HS-27A (cell line): ENCODE data around the gene ACRV1.
"Not testable (repeated sequence)": the region's sequence is repeated elsewhere in the genome, so short reads cannot be mapped to it uniquely, and the experiment has no call there.

ENCODE experiments used
- DNase-seq: peaks from one replicate; pipeline ENCODE4 v3.0.0-alpha.2; 2012; ENCODE audit warnings: low read depth, missing footprints

Gene ACRV1

GRCh38 chr11:125680747-125681146 lies at the start of gene ACRV1:
Gene ACRV1, minus strand, starts transcription at chr11:125680847. Its CDS starts 67 bp downstream, at chr11:125680780.
- DNase-seq = no peak

DNA sequence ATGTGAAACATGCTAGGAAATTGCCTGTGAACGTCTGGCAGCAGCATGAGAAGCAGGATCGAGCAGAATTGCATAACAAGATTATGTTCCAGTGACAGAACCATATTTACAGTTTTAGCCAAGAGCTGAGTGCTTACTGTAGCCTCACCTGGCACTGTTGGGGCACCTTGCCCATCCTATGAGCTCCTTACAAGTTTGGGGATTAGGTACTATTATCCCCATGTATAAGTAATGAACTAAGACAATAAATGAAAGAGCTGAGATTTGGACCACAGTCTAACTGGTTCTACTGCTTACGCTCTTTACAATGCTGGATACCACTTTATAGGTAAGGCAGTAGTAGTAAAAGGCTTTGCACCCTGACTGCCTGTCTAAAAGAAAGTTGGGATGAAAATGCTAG lies 48.3 kb upstream of the ACRV1 start:
- no peak for DNase-seq

DNA sequence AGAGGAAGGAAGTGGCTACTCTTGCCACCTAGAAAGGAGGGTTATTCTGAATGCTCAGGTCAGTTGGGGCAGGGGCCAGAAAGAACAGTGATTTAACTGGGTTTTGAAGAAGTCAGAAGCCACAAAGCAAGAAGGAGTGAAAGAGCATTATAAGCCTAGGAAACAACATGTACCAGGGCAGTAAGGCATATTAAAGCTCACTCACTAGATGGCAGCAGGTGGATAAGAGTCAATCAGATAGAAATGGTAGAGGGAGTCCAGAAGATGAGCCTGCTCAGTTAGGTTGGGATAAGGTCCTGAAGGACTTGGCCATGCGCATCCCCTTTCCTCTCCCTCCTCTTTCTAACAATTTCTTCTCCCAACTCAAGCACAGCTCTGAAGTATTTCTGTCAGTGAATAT lies 43.5 kb upstream of the ACRV1 start:
- DNase-seq = no peak

GRCh38 chr11:125720781-125721180 lies 40.1 kb upstream of the ACRV1 start:
- DNase-seq = no peak

- not testable (repeated sequence) for DNase-seq
Measured at GRCh38 chr11:125704686-125705085, 24.0 kb upstream of the ACRV1 start.

GRCh38 chr11:125701858-125702621 lies 21.4 kb upstream of the ACRV1 start:
- no peak for DNase-seq

DNA sequence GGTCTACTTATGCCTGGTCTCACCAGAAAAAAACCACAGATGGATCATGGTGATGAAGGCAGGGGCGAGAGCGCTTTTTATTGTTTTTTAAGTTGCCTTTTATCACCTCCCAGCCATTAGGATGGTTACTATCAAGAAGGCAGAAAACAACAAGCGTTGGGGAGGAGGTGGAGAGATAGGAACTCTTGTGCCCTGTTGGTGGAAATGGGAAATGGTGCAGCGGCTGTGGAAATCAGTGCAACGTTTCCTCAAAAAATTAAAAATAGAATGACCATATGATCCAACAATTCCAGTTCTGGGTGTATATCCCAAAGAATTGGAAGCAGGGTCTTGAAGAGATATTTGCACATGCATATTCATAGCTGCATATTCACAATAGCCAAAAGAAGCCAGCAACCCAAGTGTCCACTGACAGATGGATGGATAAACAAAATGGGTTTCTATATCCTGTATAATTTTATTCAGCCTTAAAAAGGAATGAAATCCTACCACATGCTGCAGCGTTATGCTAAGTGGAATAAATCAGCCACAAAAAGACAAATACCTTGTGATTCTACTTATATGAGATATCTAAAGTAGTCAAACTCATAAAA lies 20.5 kb upstream of the ACRV1 start:
- no peak for DNase-seq

- DNase-seq = no peak
Measured at GRCh38 chr11:125694951-125695350, 14.3 kb upstream of the ACRV1 start.

DNA sequence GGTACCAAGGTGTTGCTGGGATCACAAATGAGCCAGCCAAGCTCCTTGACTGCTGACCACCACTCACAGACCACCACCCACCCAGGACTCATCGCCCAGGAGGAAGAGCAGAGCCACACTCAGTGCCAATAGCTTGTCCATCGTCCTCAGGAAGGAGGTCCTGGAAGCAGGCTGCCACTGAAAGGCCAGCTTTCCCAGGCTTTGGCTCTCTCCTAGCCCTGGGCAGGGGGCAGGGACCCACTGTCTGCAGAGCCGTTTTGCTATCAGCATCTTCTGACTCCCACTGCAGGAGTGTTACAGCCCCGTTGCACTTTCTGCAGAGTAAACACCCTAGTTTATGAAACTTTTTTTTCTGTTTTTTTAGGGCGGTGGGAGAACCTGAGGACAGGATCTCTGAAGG lies 12.2 kb upstream of the ACRV1 start:
- no peak for DNase-seq

DNA sequence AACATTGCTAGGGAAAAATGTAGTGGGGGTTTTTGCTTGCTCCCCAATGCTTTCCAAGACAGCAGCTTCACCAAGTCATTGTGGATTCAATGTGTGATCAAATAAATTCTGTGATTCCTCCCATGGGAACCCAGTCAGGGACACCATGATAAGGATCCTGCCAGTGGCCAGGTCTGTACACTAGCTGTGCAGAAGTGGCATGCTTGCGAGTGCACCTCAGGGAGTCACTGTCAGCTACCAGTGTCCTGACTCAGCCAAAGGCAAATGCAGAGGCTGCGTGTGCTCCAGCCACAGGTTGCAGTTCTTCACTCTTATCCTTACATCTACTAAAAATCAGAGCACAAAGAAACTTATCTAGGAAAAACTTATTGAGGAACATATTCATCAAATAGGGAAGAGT lies 9.4 kb upstream of the ACRV1 start:
- DNase-seq = no peak

DNA sequence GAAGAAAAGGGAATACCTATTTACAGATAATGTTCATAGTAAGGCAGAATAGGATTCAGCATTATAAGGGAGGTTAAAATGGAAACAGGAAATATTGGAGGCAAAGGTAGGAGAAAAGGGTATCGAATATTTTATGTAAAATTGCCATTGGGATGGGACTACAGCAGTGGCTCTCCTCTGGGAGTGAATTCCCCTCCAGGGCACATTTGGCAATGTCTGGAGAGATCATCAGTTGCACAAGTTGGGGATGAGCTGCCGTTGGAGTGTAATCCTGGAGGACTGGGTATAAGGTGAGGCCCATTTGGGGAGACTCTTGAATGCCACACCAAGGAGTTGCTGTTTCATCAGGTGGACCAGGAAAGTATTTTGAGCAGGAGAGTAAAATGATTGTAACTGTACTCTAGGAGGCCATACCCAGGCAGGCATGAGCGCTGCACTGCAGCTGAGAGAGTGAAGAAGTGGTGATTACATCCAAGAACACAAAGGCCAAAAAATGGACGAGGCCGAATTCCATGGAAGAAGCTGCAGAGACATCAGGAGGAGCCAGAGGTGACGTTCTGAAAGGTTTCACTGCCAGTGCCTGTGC lies 8.7 kb upstream of the ACRV1 start:
- no peak for DNase-seq

DNA sequence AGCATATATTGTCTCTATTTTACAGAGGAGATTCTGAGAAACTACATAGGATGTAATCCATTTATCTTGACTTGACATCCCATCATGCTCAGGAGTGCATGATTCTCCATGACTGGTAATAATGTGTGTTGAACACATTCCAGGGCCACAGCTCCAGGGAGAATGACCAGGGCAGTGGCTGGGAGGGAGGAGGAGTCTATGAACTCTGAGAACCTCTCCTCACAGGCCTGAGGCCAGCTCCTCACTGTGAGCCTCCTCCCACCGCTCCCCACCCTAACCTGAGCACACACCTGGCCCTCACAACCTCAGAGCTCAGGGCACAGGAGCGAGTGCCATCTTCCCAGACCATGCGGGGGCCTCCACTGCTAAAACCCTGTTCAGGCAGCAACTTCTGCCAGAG lies 8.0 kb upstream of the ACRV1 start:
- no peak for DNase-seq

DNA sequence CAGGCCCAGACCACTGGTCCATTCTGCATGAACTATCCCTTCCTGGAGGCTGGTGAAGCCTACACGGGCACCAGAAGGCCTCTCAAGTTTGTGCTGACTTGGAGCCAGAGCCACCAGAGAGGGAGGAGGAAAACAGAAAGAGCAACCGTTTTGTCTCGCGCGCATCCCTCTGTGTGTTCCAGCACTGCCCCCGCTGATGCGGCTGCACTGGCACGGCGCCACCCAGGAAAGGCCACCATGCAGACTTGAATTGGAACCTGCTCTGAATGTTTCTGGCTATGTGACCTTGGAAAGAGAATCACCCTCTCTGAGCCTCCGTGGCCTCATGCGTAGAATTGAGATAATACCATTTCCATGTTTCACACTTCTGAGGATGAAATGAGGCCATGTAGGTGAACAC lies 7.4 kb upstream of the ACRV1 start:
- no peak for DNase-seq

GRCh38 chr11:125685228-125685627 lies 4.6 kb upstream of the ACRV1 start:
- no peak for DNase-seq

DNA sequence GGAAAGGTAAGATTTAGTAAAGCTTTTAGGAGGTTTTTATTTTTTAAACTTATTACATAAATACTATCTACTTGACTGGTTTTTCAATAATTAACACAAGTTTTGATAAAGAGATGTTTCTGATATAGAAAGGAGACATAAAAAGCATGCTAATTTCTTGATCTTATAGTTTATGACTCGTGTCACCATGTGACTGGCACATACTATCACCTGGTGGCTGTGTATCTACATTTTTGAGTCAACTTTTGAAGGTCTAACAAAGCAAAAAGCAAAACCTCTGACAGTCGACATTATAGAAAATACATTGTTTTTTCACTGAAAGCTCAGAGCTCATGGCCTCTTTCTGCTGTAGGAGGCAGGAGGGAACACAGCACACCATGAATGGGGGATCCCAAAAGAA lies 810 bp downstream of the ACRV1 start:
- DNase-seq = no peak

- DNase-seq = no peak
Measured at GRCh38 chr11:125679397-125679796, 1.2 kb downstream of the ACRV1 start.

- DNase-seq = no peak
Measured at GRCh38 chr11:125675196-125675595, 5.5 kb downstream of the ACRV1 start.

GRCh38 chr11:125674210-125674609 lies 6.4 kb downstream of the ACRV1 start:
- DNase-seq = no peak

DNA sequence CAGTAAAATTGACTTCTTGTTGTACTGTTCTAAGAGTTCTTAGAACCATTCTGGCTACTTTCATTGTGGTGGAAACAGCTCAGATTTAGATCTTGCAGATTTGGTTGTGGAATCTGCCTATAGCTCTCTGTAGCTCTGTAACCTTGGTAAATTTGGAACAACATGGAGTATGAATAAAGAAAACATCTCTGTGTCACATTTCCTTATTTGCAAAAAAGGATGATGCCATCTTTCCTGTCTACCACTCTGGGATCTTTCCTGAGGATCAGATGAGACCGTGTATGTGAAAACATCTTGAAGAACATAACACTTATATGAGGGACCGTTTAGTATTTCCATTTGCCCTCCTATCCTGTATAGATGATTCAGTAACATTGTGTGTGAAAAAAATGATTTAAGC lies 9.1 kb downstream of the ACRV1 start:
- DNase-seq = no peak

DNA sequence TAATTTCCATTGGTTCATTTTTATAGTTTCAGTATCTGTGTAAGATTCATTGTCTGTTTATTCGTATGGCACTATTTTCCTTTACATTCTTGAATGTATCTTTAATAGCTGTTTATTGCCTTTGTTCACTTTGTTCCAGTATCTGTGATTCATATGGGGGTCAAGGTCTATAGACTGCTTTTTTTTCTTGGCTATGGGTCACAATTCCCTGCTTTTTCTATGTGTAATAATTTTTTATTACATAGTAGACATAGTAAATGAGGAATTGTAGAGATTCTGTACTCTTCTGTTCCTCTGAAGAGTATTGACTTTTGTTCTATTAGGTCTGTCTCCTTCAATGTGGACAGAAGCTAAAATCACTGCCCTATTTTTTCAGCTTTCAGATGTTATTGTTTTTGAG lies 10.5 kb downstream of the ACRV1 start:
- no peak for DNase-seq

DNA sequence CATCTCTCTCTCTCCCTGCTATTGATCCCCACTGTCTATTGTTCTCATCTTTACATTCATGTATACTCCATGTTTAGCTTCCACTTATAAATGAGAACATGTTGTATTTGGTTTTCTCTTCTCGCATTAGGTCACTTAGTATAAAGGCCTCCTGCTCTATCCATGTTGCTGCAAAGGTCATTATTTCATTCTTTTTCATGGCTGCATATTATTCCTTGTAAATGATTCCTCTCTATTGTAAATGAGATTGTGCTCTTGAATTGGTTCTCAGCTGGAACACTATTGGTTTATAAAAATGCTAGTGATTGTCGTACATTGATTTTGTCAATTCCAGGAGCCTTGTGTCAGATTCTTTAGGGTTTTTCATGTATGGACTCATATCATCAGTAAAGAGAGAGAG lies 13.5 kb downstream of the ACRV1 start:
- DNase-seq = no peak

DNA sequence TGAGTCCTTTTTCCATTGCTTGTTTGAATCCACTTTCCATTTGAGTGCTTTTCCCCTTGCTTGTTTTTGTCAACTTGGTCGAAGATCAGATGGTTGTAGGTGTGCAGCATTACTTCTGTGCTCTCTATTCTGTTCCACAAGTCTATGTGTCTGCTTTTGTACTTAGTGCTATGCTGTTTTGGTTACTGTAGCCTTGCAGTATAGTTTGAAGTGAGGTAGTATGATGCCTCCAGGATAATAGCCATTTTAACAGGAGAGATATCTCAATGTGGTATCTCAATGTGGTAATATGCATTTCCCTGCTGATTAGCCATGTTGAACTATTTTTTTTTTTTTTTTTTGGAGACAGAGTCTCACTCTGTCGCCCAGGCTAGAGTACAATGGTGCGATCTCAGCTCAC lies 16.7 kb downstream of the ACRV1 start:
- DNase-seq = no peak

DNA sequence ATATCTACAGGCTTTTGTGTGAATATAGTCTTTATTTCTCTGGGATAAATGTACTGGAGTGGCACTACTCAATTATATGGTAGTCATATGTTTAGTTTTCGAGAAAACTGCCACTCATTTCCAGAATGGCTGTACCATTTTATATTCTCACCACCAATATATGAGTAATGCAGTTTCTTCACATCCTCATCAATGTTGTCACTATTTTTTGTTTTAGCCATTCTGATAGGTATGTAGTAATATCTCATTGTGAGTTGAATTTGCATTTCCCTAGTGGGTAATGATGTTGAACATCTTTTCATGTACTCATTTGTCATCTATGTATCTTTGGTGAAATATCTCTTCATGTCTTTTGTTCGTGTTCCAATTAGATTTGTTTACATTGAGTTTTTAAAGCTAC lies 18.0 kb downstream of the ACRV1 start:
- no peak for DNase-seq
